Measurements from ENCODE around the gene SLC2A6.

SLC2A6 gene

DNA sequence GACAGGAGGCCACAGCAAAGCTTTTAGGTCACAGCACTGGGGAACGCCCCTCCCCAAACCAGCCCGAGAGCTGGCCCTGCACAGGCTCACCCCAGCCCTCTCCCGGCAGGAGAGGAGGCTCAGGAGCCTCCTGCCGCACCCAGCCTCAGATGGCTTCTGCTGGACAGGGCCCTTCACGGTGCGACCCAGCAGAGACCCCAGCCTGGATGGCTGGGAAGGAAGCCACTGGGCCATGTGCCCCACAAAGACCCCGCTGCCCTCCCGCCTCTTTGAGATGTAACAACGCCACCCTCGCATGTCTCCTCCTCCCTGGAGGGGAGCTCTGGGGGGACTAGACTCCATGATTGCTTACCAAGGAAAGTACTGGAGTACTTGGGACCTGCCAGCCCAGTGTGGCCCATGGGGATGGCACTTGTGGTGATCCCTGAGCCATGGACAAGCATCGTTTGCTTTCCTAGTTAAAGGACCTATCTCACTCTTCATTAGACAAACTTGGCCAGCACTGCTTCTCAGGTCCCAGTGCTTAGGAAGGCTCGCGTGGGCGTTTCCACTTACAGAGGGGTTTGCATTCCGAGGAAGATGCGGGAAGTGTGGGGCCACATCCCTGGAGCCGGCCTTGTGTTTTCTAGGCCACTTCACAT, 36.8 kb upstream of the SLC2A6 start:
- no peak for DNase-seq (ENCODE audit: low read depth)

DNA sequence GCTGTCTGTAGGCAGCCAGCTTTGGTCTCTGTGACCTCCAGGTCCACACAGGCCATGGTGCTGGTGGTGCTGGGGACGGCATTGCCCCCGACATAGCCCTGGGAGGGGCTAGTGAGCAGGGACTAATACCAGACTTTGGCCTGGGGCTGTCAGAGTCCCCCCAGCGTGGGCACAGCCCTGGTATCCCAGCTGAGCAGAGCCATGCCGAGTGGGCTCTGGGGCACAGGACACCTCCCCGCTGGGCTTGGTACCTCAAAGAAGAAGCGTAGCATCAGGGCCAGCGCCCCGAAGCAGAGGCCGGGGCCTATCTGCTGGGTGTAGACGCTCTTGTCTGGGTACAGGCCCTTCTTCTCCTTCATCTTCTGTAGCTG, 36.3 kb upstream of the SLC2A6 start:
- DNase-seq (ENCODE audit: low read depth), result no peak

DNA sequence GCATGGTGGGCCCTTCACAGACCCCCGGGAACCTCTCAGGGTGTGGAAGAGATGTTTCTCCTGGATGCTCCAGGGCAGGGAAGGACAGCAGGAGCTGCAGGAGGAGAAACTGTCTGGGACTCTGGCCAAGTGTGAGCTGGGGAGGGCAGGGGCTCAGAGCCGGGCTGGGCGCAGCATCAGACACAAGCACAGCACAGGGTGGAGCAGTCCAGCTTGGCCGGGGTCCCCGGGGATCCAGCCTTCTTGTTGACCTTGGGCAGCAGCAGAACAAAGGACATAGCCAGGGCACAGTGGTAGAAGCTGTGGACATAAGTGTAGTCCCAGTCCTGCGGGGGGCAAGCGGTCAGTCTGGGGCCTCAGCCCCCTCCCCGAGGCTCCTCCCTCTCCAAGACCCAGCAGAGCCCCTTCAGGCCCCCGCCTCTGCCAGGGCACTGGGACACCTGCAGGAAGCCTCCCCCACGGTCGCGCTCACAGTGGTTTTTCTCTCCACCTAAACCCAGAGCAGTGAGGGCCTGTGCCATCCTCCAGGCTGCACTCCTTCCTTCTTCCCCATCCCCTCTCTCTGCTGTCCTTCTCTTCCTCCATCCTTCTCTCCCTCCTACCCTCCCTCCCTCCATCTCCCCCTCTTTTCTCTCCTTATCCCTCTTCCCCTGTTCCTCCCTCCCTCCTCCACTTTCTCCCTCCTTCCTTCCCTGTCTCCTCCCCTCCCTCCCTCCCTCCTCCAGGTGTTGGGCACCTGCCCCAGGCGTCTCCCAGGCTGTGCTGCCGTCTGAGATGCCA, 35.8 kb upstream of the SLC2A6 start:
- no peak for DNase-seq (ENCODE audit: low read depth)

DNA sequence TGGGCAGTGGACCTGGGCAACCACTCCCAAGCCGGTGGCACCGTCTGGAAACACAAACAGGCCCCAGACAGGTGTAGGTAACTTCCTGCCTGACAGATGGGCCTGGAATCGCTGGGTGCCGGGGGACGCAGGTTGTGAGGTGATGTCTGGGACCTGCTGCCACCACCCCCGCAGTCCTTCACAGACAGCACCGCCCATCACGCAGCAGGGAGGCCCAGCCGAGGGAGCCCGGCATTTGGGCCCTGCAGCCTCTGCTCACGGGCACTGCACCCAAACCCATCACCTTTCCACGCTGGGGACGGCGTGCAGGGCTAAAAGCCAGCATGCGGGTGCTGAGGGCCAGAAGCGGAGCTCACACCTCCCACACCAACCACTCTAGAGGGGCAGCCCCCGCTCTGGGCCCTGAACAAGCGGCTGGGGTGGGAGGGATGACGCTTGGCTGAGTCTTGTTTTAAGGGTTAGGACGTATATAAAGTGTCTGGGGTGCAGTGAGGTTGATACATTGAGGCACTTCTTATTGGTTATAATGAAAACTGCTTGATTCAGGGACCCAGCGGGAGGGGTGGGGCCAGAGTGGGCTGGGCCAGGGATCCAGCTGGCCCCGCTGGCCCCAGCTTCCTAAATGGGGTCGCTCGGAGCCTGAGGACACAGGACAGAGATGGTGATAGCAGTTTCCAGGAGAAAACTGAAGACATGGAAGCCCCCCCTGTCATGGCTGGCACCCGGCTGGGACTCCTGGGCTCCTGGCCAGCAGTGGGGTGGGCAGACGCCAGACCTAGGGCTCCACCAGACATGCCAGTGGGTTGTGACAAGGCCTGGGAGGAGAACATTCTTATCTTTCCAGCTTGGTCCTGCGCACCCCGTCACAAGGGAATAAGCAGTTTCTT, 34.6 kb upstream of the SLC2A6 start:
- no peak for DNase-seq (ENCODE audit: low read depth)

DNA sequence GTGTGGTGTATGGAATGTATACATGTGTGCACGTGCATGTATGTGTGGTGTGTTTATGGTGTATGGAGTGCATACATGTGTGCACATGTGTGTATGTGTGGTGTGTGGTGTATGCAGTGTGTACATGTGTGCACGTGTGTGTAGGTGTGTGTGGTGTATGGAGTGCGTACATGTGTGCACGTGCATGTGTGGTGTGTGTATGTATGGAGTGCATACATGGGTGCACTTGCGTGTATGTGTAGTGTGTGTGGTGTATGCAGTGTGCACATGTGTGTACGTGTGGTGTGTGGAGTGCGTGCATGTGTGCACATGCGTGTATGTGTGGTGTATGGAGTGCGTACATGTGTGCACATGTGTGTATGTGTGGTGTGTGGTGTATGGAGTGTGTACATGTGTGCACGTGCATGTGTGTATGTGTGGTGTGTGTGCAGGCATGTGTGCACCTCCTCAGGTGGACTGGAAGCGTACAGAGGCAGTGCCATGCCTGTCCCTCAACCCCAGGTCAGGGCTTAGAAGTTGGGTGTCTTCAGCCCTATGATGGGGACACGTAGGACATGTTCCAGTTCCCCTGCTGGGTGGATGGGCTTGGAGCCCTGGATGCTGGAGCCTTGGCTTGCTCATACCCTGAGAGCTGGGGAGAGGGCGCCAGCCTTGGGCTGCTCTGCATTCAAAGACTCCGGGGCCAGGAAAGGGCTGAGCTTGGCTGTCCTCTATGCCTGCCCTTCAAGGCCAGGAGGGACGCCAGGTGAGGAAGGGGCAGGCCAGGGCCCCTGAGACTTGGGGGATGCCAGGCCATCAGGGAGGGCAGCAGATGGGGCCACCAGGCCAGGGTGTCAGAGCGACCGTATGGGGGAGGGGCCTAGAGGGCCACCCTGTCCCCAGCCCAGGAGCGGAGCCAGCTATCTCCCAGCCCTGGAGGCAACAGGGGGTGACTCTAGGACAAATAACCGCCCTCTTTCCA, 33.6 kb upstream of the SLC2A6 start:
- DNase-seq (ENCODE audit: low read depth), result no peak

DNA sequence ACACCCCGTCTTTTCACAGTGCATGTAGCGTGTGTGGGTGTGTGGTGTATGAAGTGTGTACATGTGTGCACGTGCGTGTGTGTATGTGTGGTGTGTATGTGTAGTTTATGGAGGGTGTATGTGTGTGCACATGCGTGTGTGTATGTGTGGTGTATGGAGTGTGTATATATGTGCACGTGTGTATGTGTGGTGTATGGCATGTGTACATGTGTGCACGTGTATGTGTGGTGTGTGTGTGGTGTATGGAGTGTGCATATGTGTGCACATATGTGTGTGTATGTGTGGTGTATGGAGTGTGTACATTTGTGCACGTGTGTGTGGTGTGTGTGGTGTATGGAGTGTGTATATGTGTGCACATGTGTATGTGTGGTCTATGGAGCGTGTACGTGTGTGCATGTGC, 32.7 kb upstream of the SLC2A6 start:
- DNase-seq (ENCODE audit: low read depth), result no peak

DNA sequence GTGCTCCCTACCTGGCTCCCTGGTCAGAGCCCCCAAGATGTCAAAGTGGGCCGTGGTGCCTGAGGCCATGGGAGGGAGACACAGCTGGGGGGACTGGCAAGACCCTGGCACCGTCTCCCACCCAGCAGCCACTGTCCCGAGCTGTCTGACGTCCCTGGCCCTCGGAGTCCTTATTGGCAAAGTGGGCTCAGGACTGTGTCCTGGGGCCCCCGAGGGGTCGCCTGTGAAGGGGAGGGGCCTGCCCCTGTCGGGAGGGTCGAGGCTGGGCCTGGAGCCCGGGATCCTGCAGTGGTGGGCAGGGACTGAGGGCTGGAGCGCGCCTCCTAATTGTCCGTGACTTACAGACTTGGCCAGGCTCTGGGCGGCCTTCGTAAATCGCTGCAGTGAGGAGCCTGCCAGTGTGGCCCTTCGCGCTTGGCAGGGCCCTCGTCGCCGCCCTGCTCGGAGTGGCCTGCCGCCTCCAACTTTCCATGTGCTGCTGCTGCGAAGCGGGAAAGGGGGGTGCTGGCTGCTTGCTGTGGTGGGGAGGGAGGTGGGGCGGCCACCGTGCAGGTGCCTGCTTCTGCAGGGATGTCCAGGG, 32.1 kb upstream of the SLC2A6 start:
- no peak for DNase-seq (ENCODE audit: low read depth)

DNA sequence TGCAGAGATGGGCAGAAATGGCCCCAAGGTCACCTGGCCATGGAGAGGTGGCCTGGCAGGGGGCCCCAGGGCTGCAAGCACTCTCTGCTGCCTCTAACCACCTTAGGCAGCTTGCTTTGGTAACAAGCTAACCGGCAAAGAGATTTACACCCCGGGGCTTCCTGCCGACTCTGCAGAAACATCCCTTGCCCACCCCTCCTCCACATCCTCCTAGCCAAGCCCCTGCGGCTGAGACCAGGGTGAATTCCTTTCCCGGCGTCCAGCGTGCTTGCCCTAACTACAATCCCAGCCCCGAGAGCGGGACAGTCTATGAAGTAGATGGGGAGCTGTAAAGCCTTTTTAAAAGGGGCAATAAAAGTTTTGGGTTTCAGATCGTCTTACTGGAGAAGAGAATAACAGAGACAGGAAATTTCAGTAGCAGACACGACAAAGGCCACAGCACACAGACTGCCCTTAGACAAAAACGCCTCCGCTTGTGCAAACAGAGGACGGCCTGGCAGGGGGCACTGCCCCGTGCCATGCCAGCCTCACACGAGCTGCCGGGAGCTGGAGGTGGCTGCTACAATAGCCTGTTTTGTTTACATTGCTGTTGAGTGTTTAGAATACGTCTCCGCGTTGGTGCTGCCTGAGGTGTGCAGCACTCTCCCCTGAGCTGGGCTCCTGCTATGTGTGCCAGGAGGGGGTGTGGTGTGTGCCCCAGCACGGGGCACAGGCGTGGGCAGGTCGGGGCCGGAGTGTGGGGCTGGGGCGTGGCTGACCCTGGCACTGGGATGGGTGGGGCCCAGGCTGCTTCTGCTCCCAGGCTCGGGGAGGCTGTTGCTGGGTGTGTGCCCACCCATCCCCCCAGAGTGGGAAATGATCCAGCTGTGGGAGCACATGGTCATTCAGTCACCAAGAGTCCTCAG, 30.5 kb upstream of the SLC2A6 start:
- DNase-seq (ENCODE audit: low read depth), result no peak

DNA sequence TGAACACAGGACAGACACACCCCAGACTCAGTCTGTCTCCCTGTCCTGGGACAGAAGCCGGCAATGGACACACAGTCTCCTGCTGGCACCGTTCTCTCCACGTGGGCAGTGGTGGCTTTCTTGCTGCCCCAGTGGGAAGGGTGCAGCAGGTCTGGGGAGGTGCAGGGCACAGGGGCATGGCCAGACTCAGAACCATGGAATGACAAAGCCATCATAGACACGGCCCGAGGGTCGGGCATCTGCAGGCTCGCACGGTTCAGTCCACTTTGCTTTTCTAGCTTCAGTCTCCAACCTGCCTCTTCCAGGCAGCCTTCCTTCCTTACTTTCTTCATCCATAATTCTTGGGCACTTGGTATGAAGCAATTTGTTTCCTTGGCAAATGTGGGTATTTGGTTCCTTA, 29.1 kb upstream of the SLC2A6 start:
- no peak for DNase-seq (ENCODE audit: low read depth)

DNA sequence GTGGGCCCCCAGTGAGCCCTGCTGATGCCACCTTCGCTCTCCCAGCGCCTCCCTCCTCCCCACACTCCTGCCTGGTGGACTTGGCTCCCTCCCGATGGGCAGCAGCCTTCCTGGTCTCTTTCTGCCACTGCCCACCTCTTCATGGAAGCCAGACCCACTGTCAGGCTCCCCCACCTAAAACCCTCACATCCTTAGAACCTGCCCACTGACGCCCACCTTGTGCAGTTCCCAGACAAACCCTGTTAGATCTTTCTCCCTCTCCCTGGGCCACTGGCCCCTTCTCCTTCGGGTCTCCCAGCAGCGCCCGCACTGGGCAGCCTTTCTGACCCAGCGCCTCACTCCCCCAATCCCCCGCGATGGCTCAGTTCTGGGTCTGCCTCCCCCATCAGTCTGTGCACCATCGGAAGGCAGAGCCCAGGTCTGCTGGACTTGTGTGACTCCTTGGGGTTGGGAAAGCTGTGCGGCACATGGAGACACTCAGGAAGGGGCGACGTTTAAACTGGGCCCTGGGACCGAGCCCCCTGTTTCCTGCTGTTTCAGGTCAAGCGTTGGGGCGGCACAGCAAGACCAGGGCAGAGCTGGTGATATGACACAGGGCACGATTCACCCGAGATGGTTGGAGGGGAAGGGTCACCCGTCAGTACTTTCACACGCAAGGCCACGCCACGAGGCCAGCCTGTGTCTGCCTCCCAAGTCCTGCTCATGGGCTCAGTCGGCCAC, 28.5 kb upstream of the SLC2A6 start:
- DNase-seq (ENCODE audit: low read depth), result no peak

DNA sequence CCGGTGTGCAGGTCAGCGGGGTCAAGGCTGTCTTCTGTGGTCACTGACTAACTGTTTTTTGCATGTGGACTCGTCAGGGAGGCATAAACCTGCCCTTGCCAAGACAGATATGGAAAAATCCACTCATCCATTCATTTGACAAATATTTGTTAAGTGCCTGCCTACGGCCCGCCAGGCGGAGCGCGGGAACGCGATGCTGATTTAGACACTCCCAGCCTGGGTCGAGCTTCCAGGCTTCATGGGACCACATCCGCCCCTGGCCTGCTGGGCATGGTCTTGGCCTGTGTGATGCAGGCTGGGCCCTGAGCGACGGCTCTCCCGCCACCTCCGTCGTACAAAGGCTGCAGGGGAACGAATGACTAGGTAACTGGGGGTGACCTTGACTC, 27.7 kb upstream of the SLC2A6 start:
- DNase-seq (ENCODE audit: low read depth), result no peak

DNA sequence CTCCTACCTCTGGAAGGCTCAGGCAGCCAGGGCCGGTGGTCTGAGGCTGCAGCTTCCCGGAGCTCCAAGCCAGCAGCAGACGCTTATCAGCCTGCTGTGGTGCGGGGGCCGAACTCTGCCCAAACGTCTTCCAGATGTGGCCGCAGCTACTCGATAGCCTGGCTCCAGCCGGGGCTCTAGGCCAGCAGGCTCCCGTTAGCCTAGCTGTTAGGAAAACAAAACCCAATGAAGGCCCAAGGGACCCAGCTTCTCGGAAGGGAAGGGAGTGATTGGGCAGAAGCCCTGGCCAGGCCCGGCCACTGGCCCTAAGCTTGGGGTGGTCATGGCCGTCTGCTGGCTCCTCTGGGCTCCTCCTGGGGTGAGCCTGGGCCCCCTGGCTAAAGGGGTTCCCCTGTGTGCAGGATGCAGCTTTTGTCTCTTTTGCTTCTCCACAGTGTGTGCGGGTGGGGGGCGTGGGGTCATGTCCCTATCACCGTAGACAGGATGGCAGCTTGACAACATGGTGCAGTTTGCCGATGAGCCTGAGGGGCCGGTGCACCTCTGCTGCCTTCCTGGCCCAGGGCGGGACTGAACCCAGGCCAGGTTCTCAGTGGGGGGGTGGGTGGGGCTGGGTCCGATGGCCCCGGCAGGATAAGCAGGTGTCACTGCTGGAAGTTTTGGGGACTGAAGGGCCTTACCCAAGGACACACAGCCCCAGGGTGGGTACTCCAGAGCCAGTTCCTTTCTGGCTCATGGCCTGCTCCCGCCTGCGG, 27.2 kb upstream of the SLC2A6 start:
- DNase-seq (ENCODE audit: low read depth), result no peak

DNA sequence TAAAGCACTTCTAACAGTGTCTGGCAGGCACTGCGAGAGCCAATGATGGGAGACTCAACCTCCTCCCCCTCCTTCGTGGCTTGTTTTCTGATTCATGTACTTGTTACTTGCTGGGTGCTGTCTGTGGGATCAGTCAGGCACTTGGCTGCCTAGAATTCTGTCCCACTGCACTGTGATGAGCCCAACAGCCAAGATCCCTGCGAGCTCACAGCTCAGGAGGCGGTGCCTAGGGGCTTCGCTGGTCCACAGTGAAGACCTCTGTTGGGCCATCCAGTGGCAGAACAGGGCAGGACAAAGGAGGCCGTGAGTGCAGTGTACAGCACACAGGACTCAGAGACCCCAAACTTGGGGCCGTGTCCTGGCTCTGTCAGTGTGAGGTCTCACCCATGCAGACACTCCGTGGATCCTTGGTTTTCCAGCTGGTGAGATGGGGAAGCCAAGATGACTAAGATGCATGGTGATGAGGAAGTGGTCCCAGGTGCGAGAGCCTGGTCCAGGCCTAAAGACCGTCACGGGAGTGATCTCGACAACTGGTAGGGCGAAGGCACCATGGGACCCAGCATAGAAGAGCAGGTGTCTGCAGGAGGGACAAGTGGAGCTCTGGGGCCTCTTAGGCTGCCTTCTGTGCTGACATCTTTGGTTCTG, 26.4 kb upstream of the SLC2A6 start:
- DNase-seq (ENCODE audit: low read depth), result no peak

DNA sequence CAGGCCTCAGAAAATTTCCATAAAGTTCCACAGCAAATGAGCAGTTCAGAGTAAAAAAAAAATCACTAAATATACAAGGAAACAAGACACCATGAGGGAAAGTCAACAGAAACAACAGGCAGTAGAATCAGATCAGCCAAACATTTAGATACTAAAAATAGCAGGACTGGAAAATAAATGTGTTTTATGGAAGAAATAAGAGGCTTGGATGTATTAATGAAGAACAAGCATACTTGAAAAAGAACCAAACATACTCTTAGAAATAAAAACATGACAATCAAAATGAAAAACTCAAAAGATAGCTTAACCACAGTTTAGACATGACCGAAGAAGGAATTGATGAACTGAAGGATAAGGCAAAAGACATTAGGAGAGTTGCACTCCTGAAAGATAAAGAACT, 23.2 kb upstream of the SLC2A6 start:
- no peak for DNase-seq (ENCODE audit: low read depth)

DNA sequence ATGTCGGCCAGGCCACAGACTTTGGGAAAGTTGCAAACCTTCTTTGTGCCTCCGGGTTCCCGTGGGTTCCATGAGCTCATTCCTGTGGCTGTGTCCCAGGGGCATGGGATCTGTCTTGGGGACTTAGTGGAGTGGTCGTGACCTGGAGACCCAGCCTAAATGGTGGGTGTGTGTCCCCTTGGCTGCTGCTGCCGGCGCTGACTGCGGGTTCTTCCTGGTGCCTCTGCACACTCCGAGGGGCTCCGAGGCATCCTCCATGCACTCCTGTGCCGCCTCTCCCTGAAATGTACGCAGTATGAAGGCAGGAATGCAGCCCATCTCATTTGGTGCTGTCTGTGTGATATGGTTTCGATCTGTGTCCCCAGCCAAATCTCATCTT, 21.0 kb upstream of the SLC2A6 start:
- DNase-seq (ENCODE audit: low read depth), result no peak

DNA sequence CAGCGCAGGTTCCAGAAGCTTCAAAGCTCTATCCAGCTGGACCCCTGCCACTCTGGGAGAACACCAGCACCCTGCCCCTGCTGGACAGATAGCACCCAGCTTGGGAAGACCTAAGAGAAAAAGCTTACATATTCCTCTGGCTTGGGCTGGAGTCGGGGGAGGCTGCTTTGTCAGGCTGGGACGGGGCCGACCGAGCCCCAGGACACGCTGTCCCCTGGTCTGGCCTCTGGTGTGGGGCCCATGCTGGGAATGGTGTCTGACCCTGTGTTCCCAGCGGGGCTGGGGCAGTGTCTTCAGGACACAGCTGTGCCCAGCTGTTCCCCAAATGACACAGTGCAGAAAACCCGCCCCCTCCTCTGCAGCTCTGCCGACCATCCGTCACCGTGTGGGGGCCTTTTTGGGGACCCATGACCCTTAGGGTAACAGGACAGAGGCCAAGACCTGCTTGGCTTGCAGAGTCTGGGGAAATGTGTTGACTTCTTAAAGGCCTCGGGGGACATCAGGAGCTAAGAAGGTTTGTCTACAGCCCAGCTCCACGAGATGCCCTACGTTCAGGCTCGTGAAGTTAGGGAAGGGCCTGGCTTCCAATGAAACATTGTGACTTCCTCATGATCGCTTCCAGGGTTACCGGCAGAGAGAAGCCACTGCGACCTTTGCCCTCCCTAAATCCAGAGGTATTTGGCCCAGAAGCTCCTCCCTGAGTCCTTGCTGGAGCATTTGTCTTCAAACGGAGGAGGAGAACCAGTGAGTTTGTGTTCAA, 20.4 kb upstream of the SLC2A6 start:
- DNase-seq (ENCODE audit: low read depth), result no peak

All from non-pigmented ciliary epithelial cell (primary cell).